ENCODE measurements around the gene ASXL1.

- TF ChIP-seq CTCF (IDR thresholded peaks at IDR 0.05) (no peak), POLR2A (IDR thresholded peaks at IDR 0.05) (no peak), POLR2AphosphoS5 (IDR thresholded peaks at IDR 0.05) (no peak)
Observed at GRCh38 chr20:32343439-32343838, 14.7 kb upstream of the ASXL1 start.
